Heart right ventricle (tissue), 16 donors: Measurements from ENCODE around the gene SMG6. TPM values are rescaled to one million over a fixed set of nuclear protein-coding genes. Genes with fewer than 3 reads are reported as not detected.

ENCODE experiments used
- ATAC-seq, 8 donors: fragments of 200-7000 bp; cut with Tn5 transposase; one replicate each; pipeline ENCODE4 v1.9.1; 2020; ENCODE audit warnings: mild to moderate bottlenecking in 8 of 8, moderate library complexity in 8 of 8, moderate number of reproducible peaks in 1 of 8
- DNase-seq, 2 donors: peaks; one replicate each; pipeline ENCODE4 v3.0.0-alpha.2; 2020
- H3K27ac ChIP-seq, 10 donors: fragments of 200-600 bp; sonication (generic) in 2 of 10; one replicate each; pipeline versions ENCODE4 v1.5.0 to v1.8.0; 2020 to 2022; ENCODE audit warnings: mild to moderate bottlenecking in 3 of 10
- H3K27me3 ChIP-seq, 7 donors: fragments of 200-600 bp; one replicate each; pipeline ENCODE4 v1.8.0; 2021 to 2022; ENCODE audit warnings: mild to moderate bottlenecking in 2 of 7
- H3K36me3 ChIP-seq, 9 donors: fragments of 200-600 bp; sonication (generic) in 1 of 9; one replicate each; pipeline versions ENCODE4 v1.5.0 to v1.8.0; 2020 to 2022; ENCODE audit warnings: mild to moderate bottlenecking in 2 of 9
- H3K4me1 ChIP-seq, 9 donors: fragments of 200-600 bp; sonication (generic) in 1 of 9; one replicate each; pipeline versions ENCODE4 v1.5.0 to v1.8.0; 2020 to 2022; ENCODE audit warnings: mild to moderate bottlenecking in 4 of 9
- H3K4me3 ChIP-seq, 10 donors: fragments of 200-600 bp; sonication (generic) in 2 of 10; one replicate each; pipeline versions ENCODE4 v1.5.0 to v1.8.0; 2020 to 2022; ENCODE audit warnings: mild to moderate bottlenecking in 7 of 10, moderate library complexity in 2 of 10
- H3K9me3 ChIP-seq, 11 donors: fragments of 200-600 bp in 10 of 11; sonication (generic) in 2 of 11; one replicate each; pipeline versions ENCODE4 v1.5.0 to v1.8.0; 2013 to 2022; ENCODE audit warnings: mild to moderate bottlenecking in 2 of 11, control low read depth in 1 of 11, moderate library complexity in 1 of 11
- WGBS, 2 donors: extraction: QIAGEN DNeasy Blood & Tissue Kit; methylation state at CpG; one replicate each; pipeline ENCODE4 v1.1.7; 2013; ENCODE audit warnings: inconsistent platforms in 1 of 2; 5-methylcytosine and 5-hydroxymethylcytosine counted together
- intact Hi-C, 10 donors: fragments of 100-400 bp; cut with DNase I; formaldehyde crosslinking; loops; one replicate each; pipeline versions ENCODE4 v1.11.1 to v1.14.2; 2022
- polyA plus RNA-seq, 2 donors: library from polyadenylated mRNA; stranded (reverse); fragments of 200-250 nt; gene quantifications; one replicate each; pipeline ENCODE4 v1.2.3, GENCODE V29; 2013
- total RNA-seq, 10 donors: library from RNA; stranded (reverse); fragmentation: NEBNext Ultra II Directional in 3 of 10; extraction: Animal tissue kit (Norgen Biotek cat#: 25700) in 3 of 10; gene quantifications; one replicate each; pipeline versions ENCODE4 v1.2.1 to v1.2.4, GENCODE V29; 2021 to 2023
- TF ChIP-seq, protein P1 (sequence below), 9 donors: fragments of 200-600 bp; sonication (generic) in 2 of 9; IDR thresholded peaks; one replicate each; pipeline versions ENCODE4 v1.5.0 to v1.8.0; 2021 to 2022; ENCODE audit warnings: antibody characterized with exemption in 9 of 9, mild to moderate bottlenecking in 5 of 9, moderate library complexity in 1 of 9
- donor health status: Arrhythmogenic right ventricular cardiomyopathy.
- donor health status: ischemic (EF 13 %, LVEDD 7.1; RV severe dilation, severe dysfunction).
- donor health status: healthy with polysubstance abuse.
- donor health status: DM: no; HTN: yes; CAD: no.
- donor health status: DM: no; HTN: no; CAD: no.
- donor health status: ischemic (EF 25% LVEDD 6.9; RV normal size, moderate dysfunction).
- donor health status: ischemic (EF 25% LVEDD 5.7; RV mildly dilated, moderate dysfunction).
- donor health status: healthy.
- donor health status: DM: yes; HTN: yes; CAD: no.
- donor health status: Ischemic cardiomyopathy.
- donor health status: ischemic (EF 35%, LVEDD 5.7; RV mildly dilated, moderate dysfunction).
- donor health status: nonischemic (EF 11% LVEDD 7.7; RV severe dilation, severe dysfunction).
- donor health status: DM: yes; HTN: yes; CAD: no.
- donor health status: PGD.
- donor health status: ischemic (EF 29% LVEDD 5.4; RV normal size, mild dysfunction).
- donor health status: nonischemic (EF 23%, LVEDD 6.1; RV moderate dilation, normal function).

The SMG6 gene
- total and polyA plus RNA-seq, 12 donors = 13.6 to 28.1 (median 19.6) TPM

DNA sequence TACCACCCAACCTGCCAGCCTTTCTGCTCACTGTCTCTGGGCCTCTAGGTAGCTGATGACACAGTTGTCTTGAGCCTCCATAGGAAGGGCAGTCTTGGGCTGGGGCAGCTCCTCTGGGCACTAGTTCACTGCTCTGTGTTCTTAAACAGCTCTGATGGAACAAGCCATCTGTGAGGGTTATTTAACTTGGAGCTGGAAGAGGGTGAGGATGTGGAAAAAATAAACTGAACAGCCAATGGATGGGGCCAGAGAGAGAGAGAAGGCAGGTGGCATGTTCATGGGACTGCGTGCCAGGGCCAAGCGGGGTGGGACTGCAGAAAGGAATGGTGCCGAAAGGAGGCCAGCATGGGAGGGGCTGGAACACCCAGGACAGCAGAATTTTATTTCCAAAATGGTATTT is 196.1 kb downstream of the SMG6 start:
- TF ChIP-seq, protein P1, sequence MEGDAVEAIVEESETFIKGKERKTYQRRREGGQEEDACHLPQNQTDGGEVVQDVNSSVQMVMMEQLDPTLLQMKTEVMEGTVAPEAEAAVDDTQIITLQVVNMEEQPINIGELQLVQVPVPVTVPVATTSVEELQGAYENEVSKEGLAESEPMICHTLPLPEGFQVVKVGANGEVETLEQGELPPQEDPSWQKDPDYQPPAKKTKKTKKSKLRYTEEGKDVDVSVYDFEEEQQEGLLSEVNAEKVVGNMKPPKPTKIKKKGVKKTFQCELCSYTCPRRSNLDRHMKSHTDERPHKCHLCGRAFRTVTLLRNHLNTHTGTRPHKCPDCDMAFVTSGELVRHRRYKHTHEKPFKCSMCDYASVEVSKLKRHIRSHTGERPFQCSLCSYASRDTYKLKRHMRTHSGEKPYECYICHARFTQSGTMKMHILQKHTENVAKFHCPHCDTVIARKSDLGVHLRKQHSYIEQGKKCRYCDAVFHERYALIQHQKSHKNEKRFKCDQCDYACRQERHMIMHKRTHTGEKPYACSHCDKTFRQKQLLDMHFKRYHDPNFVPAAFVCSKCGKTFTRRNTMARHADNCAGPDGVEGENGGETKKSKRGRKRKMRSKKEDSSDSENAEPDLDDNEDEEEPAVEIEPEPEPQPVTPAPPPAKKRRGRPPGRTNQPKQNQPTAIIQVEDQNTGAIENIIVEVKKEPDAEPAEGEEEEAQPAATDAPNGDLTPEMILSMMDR (IDR thresholded peaks at IDR 0.05) = no peak
- WGBS, 2 donors = 33 to 42% methylated on average over 3 of the region's 3 CpGs
- H3K9me3 ChIP-seq = no peaks in the 10 kb centered on the region
- peaks cover 14 to 44% (median 27%) of the 10 kb centered on the region in 9 donors for H3K4me1 ChIP-seq
- intact Hi-C loops = loop anchor here in 1 of 10 donors (5.0 kb wide), 1 partner anchor 70 kb away; no protein-coding TSS in a partner anchor
- H3K4me3 ChIP-seq = no peak overlapping the region
- no peaks in the 10 kb centered on the region for H3K36me3 ChIP-seq
- ATAC-seq (peak; percentile 35 to 82 (median 69)), DNase-seq (peak in 1 of 2 donors; percentile 41)
- peak overlapping the region; percentile 26 to 83 (median 56) for H3K27ac ChIP-seq
- H3K27me3 ChIP-seq = no peaks in the 10 kb centered on the region

- Histone ChIP-seq H3K36me3 (no peaks in the 10 kb centered on the region), H3K27ac (peak overlapping the region; percentile 26 to 83 (median 56)), H3K27me3 (no peaks in the 10 kb centered on the region), H3K9me3 (no peaks in the 10 kb centered on the region), H3K4me1 (peaks cover 14 to 44% (median 27%) of the 10 kb centered on the region in 9 donors), H3K4me3 (peak overlapping the region in 1 of 10 donors; percentile 10)
- no peak for DNase-seq
- ATAC-seq = peak in 5 of 8 donors; percentile 5 to 28 (median 22)
- whole genome bisulfite sequencing, 2 donors = 60 to 66% methylated on average over 2 of the region's 2 CpGs
- intact Hi-C loops = loop anchor here in 1 of 10 donors (5.0 kb wide), 1 partner anchor 70 kb away; no protein-coding TSS in a partner anchor
- TF ChIP-seq, protein P1 (IDR thresholded peaks at IDR 0.05) = no peak
Observed at GRCh38 chr17:2107050-2107449, 196.5 kb downstream of the SMG6 start.

DNA sequence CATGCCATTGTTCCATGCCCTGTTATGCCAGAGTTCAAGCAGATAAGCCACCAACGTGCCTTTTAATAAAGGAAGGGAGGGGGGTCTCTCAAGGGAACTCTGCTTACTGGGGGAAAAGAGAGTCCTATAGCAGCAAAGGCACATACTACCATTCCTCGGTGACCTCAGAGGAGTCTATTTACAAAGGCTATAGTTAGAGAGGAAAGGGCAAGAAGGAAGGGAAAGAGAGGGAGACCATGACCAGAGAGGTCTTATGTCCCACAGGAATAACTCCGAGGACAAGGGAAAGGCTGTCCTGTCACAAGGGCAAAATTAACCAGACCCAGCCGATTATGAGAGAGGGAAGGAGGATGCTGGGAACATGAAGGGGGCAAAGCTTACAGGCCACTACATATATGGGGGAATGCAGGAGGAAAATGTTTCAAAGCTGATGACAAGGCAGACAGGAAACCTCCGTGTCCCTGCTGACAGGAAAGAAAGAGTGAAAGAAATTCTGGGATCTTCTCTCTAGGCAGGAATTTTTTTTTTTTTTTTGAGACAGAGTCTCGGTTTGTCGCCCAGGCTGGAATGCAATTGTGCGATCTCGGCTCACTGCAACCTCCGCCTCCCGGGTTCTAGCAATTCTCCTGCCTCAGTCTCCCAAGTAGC is 197.2 kb downstream of the SMG6 start:
- no peaks in the 10 kb centered on the region for H3K9me3 ChIP-seq
- DNase-seq (no peak), ATAC-seq (peak; percentile 33 to 65 (median 48))
- peaks cover 16 to 51% (median 33%) of the 10 kb centered on the region in 9 donors for H3K4me1 ChIP-seq
- WGBS, 2 donors = 33 to 36% methylated on average over 11 of the region's 11 CpGs
- H3K27ac ChIP-seq = peak overlapping the region; percentile 26 to 83 (median 56)
- H3K36me3 ChIP-seq = no peaks in the 10 kb centered on the region
- H3K4me3 ChIP-seq = peak overlapping the region in 1 of 10 donors; percentile 10
- H3K27me3 ChIP-seq = no peaks in the 10 kb centered on the region
- TF ChIP-seq, protein P1 (IDR thresholded peaks at IDR 0.05) = no peak
- intact Hi-C loops = loop anchor here in 2 of 10 donors (1.0 to 5.0 kb wide), 2 partner anchors 41 to 71 kb away; no protein-coding TSS in a partner anchor

GRCh38 chr17:2105663-2106062 is 197.9 kb downstream of the SMG6 start:
- TF ChIP-seq, protein P1 (IDR thresholded peaks at IDR 0.05) = no peak
- DNase-seq = no peak
- no peaks in the 10 kb centered on the region for H3K27me3 ChIP-seq
- WGBS, 2 donors = 68 to 86% methylated on average over 1 of the region's 1 CpG
- no peaks in the 10 kb centered on the region for H3K36me3 ChIP-seq
- peaks cover 17 to 57% (median 36%) of the 10 kb centered on the region in 9 donors for H3K4me1 ChIP-seq
- ATAC-seq = no peak
- no peak overlapping the region for H3K4me3 ChIP-seq
- H3K9me3 ChIP-seq = no peaks in the 10 kb centered on the region
- peak overlapping the region in 8 of 10 donors; percentile 33 to 83 (median 60) for H3K27ac ChIP-seq
- intact Hi-C loops = loop anchor here in 2 of 10 donors (1.0 to 5.0 kb wide), 2 partner anchors 40 to 72 kb away; no protein-coding TSS in a partner anchor
